Panc1 (cell line): ENCODE results near the gene SRP72. TPM values are rescaled to one million over a fixed set of nuclear protein-coding genes. Genes with fewer than 3 reads are reported as not detected.

Experiments used
- total RNA-seq: library from RNA; stranded (reverse); gene quantifications from one replicate; pipeline ENCODE4 v1.2.1, GENCODE V29; 2021; ENCODE audit not compliant: unreplicated experiment

Gene SRP72
- total RNA-seq, 1 experiment from 2014 or later = 82.4 TPM

Other genes starting within 250 kb of the SRP72 start
- 5.4 TPM for gene AASDH, start 80.1 kb upstream of the SRP72 start, total RNA-seq
- 38.3 TPM for gene PPAT, start 32.0 kb upstream of the SRP72 start, total RNA-seq
- 135 TPM for gene PAICS, start 31.4 kb upstream of the SRP72 start, total RNA-seq
- gene ARL9, start 38.2 kb downstream of the SRP72 start, total RNA-seq = 0.41 TPM
- not detected for gene HOPX, start 213.7 kb downstream of the SRP72 start, total RNA-seq